ENCODE data around the gene SHB.
"Not testable (repeated sequence)": the region's sequence is repeated elsewhere in the genome, so short reads cannot be mapped to it uniquely, and the experiment has no call there.

The SHB gene

DNA sequence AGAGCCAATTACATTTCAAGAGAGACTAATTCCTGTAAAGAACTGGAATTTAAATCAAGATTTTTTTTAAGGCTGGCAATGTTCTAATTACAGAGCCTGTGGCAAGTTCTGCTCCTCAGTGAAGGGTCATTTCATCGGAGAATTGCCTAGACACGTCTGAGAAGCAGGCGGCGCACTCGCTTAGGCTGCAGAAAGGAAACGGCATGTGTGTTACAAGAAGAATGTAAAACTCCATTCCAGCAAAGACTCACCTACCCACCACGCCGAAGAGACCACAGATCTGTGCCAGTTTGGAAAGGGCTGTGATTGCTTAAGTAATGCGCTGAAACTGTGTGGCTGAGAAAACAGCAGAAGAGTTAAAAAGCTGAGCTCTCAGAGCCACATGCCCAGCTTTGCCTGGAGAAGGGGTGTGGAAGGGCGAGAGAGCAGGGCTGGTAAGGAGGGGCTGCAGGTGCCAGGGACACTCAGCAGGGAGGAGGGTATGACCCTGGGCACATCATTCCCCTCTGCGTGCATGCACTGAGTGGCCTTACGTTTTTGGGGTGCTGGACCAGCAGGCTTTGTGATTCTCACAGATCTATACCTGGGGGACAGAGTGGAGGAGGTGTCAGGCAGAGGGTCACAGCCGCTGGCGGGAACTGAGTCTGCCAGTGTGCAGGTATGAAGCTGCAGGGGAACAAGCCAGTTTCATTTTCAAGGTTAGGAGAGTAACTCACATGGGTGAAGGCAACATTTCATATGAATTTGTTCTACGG, 147.3 kb downstream of the SHB start:
- DNase-seq = no peak

DNA sequence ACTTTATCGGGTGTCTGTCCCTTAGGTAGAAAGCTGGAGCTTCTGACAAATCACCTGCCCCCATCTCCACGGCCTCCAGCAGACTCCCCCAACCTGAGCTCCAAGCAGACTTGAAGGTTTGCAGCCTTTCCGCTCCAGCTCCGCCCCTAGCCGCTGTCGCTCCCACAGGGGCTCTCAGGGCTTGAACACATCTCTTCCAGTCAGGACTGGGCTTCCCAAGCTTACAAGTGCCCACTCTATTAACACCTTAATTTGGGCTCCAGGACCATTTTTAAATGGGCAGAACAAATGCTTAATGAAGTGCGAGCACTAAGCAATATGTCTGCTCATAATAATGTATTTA, 147.9 kb downstream of the SHB start:
- no peak for DNase-seq

- peak in 1 of 51 donors; percentile 12 for DNase-seq
These were observed 148.4 kb downstream of the SHB start for GRCh38 chr9:37920471-37921167.

DNA sequence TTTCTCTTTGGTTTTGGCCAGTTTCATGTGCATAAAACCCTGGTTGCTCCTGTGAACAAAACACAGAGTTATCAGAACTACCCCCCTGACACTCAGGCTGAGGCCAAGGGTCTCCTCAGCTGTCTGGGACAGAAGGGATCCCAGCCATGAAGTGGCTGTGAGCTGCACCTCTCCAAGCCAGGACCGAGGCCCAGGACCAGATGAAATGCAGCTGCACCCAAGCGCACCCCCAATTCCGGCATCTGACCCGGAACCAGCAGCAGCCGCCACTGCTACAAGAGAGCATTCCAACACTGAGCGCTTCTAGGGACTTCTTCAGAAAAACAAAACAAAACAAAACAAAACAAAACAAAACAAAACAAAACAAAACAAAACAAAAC, 149.1 kb downstream of the SHB start:
- DNase-seq = no peak

- DNase-seq = no peak
These were observed 149.6 kb downstream of the SHB start for GRCh38 chr9:37919246-37919955.

GRCh38 chr9:37918665-37919170, 150.3 kb downstream of the SHB start:
- no peak for DNase-seq

- no peak for DNase-seq
These were observed 151.0 kb downstream of the SHB start for GRCh38 chr9:37917801-37918664.

- no peak for DNase-seq
These were observed 151.7 kb downstream of the SHB start for GRCh38 chr9:37917313-37917731.

- DNase-seq = peak in 31 of 51 donors; percentile 18 to 80 (median 56)
These were observed 152.3 kb downstream of the SHB start for GRCh38 chr9:37916471-37917312.

DNA sequence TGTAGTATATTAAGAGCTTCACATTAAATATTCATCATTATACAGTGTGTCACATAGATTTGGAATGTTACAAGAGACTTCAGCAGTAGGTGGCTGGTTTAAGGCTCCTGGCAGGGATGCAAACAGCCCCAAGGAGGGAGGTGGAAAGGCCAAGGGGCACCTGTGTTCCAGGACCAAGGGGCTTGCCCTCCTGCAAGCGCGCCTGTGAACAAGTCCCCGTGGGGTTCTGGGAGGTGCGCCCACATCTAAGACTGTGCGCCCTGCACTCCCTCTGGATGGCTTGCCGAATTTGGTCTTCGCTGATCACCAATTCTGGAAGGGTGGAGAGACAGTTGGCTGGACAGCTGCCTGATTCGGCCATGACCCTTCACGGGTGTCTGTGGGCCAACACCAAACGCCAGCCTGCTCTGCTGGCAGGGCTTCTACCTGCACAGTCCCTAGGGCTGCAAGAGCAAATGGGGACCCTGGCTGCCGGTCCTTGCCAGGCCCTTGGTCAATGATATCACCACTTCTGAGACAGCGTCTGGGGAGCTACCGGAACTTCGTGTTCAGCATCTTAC, 153.0 kb downstream of the SHB start:
- DNase-seq = peak in 1 of 51 donors; percentile 58

GRCh38 chr9:37914701-37915358, 154.2 kb downstream of the SHB start:
- DNase-seq = no peak

GRCh38 chr9:37914154-37914551, 154.9 kb downstream of the SHB start:
- no peak for DNase-seq

- peak in 50 of 51 donors; percentile 32 to 96 (median 78) for DNase-seq
These were observed 155.4 kb downstream of the SHB start for GRCh38 chr9:37913480-37914153.

DNA sequence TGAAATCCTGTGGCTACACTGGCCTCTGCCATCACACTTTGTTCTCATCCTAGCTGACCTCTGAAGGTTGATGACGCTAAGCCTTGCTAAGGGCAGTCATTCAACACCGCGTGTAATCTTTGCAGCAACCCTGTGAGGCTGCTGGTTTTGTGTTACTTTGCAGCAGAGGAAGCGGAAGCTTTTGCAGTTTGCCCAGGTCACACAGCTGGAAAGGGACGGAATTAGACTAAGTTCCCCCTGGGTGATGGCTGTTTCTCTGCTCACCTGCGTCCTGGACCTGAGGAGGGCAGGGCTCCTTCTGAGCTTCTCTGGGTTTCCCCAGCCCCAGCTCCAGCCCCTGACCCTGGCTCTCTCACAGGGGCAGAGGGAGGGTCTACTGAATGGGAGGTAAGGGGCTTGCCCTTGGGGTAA, 157.8 kb downstream of the SHB start:
- DNase-seq = no peak

DNA sequence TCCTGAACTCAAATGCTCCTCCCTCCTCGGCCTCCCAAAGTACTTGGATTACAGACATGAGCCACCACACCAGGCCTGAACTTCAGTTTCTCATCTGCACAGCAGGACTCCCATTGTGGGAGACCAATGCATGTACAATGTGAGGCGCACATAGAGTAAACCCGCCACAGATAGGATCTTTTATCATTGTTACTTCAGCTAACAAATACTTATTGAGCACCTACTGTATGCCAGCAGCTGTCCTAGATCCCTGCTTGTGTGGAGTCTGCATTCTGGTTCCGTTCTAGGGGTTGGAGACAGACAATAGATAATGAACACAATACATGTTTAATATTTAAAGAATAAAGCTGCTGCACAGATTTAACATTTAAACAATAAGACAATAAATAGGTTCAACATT, 158.8 kb downstream of the SHB start:
- no peak for DNase-seq

DNA sequence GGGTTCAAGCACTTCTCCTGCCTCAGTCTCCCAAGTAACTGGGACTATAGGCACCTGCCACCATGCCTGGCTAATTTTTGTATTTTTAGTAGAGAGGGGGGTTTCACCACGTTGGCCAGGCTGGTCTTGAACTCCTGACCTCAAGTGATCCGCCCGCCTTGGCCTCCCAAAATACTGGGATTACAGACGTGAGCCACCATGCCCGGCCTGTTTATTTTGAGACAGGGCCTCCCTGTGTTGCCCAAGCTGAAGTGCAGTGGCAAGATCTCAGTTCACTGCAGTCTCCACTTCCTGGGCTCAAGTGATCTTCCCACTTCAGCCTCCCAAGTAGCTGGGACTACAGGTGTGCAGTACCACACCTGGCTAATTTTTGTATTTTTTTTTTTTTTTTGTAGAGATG, 159.2 kb downstream of the SHB start:
- DNase-seq = not testable (repeated sequence)

- no peak for DNase-seq
These were observed 159.7 kb downstream of the SHB start for GRCh38 chr9:37909326-37909725.

- DNase-seq = no peak
These were observed 160.3 kb downstream of the SHB start for GRCh38 chr9:37908698-37909186.

- no peak for DNase-seq
These were observed 160.7 kb downstream of the SHB start for GRCh38 chr9:37908283-37908682.
